Activated naive CD8-positive, alpha-beta T cell treated with anti-CD3 and anti-CD28 coated beads, Interleukin-2, amount 50 U/mL, for 16 hours (primary cell): ENCODE measurements around the gene CDK10.

Experiments used
- DNase-seq: peaks from one replicate; pipeline ENCODE4 v3.0.0-alpha.2; 2020; ENCODE audit warnings: low read depth, low spot score

The CDK10 gene

GRCh38 chr16:89711601-89712273 lies 25.2 kb downstream of the CDK10 start:
- DNase-seq = peak; percentile 80

GRCh38 chr16:89712274-89712781 lies 25.8 kb downstream of the CDK10 start:
- DNase-seq = no peak

GRCh38 chr16:89716493-89716892 lies 30.0 kb downstream of the CDK10 start:
- no peak for DNase-seq

DNA sequence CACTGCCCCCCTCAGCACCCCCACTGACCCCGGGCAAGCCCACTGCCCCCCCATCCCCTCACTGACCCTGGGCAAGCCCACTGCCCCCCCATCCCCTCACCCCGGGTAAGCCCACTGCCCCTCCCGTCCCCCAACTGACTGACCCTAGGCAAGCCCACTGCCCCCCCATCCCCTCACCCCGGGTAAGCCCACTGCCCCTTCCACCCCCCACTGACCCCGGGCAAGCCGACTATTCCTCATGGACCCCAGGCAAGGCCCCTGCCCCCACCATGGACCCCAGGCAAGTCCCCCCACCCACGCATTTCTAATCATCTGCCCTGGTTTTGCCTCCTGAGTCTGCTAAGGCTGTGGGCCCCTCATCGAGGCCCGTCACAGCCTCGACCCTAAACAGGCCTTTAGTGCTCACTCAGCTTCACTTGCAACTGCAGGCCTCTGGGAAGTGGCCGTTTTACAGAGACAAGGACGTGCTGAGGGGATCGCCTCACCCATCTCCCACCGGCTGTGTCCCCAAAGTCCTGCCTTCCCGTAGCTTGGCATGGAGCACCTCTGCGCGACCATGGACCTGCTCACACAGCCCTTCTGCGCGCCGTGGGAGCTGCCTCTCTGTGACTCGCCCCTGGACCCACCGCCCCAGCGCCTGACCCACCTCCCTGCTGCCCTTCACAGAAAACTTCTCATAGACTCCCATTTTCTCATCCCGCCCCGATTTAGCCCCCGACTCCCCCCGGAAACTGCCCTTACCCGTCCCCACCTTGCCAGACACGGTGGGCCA lies 30.6 kb downstream of the CDK10 start:
- DNase-seq = no peak

- no peak for DNase-seq
Measured at GRCh38 chr16:89717688-89718505, 31.4 kb downstream of the CDK10 start.

DNA sequence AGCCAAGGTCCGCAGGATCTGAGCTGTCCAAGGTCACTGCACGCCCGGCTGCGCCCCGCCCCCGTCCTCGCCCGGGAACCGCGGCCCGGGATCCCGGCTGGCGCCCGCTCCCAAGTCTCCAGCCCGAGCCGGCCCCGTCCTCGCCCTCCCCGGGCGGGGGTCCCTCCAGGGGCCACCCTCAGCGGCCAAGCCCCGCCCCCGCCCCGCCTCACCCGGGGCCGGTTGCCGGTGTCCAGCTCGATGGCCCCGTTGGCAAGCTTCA lies 34.0 kb downstream of the CDK10 start:
- no peak for DNase-seq

- peak; percentile 70 for DNase-seq
Measured at GRCh38 chr16:89720813-89721545, 34.5 kb downstream of the CDK10 start, which contains the start of the genes VPS9D1 and ZNF276. TSS of gene VPS9D1 (minus strand) at chr16:89720898. CDS start at chr16:89720861, 37 bp downstream. TSS of gene ZNF276 (plus strand) at chr16:89721537. CDS start at chr16:89721641, 104 bp downstream.

GRCh38 chr16:89721546-89722391 lies 35.3 kb downstream of the CDK10 start:
- peak; percentile 57 for DNase-seq

DNA sequence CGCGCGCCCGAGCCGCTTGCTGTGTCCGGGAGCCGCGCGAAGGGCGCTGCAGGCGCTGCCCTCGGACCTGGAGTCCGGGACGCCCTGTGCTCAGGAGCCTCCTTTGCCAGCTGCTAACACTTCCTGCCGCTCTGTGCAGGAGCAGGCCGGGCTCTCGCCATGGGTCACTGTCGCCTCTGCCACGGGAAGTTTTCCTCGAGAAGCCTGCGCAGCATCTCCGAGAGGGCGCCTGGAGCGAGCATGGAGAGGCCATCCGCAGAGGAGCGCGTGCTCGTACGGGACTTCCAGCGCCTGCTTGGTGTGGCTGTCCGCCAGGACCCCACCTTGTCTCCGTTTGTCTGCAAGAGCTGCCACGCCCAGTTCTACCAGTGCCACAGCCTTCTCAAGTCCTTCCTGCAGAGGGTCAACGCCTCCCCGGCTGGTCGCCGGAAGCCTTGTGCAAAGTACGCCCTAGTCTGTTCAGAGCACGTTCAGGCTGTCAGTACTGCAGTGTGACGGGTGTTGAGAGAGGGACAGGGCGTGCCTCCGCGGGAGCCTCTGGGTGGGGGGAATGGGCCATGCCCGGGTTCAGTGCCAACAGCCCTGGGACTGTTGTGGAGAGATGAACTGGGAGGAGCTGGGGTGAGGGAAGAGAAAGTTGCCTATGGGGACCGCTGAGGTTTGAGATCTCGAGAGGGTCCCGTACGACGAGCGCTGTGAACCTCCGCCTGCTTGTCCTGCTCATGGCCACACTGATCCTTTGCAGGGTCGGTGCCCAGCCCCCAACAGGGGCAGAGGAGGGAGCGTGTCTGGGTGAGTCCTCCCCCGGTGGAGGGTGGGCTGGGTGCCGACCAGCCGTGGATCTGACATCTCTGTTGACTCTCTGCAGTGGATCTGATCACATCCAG lies 36.1 kb downstream of the CDK10 start:
- DNase-seq = no peak

DNA sequence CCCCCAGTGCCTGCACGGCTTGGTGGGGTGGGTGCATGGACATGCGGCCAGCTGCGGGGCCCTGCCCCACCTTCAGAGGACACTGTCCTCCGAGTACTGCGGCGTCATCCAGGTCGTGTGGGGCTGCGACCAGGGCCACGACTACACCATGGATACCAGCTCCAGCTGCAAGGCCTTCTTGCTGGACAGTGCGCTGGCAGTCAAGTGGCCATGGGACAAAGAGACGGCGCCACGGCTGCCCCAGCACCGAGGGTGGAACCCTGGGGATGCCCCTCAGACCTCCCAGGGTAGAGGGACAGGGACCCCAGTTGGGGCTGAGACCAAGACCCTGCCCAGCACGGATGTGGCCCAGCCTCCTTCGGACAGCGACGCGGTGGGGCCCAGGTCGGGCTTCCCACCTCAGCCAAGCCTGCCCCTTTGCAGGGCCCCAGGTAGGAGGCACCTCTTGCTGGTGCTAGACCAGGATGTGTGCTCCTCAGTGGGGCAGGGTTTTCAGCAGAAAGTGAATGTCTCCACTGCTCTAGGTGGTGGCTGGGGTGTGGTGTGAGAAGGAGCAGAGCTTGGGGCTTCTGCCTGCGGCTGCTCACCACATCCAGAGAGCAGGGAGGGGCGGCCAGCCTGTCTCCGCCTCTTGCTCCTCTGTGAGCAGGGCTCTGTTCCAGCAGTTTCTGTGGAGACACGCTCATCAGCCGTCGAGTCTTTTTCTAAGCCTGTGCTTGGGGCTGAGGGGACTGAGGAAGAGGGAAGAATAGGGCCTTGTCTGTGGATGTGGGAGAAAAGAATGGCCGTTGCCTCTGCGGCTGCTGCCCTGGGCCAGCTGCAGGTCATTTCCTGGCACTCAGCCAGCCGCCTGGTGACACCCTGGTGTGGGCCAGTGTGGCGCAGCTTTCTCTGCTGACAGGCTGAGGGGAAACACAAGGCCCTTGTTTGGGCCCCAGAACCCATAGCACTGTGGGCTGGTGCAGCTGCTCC lies 37.1 kb downstream of the CDK10 start:
- DNase-seq = peak; percentile 30

DNA sequence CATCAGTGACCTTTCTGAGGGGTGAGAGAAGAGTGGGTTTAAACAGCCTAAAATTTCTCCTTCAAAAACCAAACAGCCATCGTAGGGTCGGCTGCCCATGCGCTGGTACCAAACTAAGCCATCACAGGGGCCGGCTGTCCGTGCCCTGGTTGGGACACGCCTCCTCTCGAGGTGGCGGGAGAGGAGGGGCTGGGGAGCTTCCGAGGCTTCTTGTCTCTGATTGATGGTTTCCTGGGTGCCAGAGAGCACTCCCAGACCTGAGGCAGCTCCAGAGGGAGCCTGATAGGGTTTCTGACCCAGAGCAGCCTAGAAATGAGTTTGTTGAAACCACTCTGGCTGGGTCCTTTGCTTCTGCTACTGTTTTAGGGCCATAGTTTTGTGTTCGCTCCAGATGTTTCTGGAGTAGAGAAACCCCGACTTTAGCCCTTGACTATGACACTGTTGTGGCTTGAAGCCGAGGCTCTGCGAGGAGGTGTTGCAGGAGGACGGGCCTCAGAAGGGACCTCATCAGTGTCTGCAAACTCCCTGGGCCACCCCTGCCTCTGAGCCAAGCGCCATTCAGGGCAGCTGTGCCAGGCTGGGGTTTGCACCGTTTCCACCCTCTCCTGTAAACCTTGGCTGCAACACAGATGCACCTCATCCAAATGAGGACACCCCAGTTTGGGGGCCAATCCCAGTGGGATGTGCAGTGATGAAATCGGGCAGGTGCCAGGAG lies 41.1 kb downstream of the CDK10 start:
- no peak for DNase-seq

GRCh38 chr16:89729293-89729692 lies 42.8 kb downstream of the CDK10 start:
- no peak for DNase-seq

DNA sequence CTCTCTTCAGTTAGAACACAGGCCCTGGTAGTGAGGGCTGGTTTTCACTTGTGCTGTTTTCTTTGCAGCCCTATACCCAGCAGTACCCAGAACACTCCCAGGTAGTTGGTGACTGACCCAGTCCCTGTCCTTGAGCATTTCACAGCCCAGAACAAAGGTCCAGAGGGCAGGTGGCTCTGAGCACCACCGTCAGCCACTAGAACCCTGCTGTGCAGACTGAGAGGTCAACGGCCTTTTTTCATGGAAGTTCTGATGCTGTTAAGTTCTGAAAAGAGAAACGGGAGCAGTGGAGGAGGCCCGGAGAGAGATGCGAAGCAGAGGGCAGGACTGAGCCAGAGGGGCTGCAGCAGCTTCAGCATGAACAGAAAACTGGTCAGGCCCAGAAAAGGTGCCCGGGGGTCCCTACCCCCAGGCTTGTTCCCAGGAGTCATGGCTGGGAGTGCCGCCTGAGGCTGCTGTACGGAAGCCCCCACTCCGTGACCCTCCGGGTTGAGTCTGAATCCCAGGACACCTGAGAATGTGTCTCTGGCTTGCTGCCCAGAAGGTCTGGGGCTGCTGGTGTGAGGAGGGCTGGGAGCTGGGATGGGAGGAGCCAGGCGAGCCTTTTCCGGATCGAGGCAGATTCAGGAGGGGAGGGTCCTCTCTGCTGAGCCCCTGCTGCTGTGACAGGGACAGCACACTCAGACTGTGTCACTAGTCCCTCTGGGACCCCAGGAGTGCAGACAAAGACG lies 43.5 kb downstream of the CDK10 start:
- DNase-seq = no peak

DNA sequence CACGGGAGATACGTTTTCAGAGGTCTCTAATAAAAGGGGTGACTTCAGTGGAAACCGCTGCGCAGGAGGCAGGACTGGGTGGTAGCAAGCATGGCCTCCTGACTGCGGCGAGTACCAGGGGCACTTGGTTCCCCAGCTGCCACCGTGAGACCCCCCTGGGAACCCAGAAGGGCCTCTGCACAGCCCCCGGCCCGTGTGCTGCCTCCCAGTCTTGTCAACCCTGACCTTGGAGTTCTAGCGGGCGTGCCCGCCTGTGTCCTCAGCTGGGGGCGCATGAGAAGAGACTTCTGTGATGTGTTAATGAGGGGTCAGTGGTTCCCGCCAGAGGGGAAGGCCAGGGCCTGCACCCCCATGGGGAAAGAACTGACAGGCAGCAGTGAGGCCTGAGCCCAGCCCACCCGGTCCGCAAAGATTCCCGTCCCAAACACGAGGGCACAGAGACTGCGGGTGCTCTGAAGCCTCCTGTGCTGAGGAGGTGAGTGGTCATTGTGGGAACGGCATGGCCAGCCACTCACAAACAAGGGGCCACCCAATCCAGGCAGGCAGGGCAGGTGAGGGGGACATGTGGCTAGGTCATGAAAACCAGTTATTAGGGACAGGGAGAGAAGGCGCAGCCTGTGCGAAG lies 44.2 kb downstream of the CDK10 start:
- DNase-seq = no peak

GRCh38 chr16:89732142-89732917 lies 45.8 kb downstream of the CDK10 start:
- DNase-seq = no peak

GRCh38 chr16:89732918-89733242 lies 46.4 kb downstream of the CDK10 start:
- DNase-seq = no peak
